ENCODE results near the gene CYYR1.

CYYR1 gene

GRCh38 chr21:26593800-26594199 lies 20.7 kb upstream of the CYYR1 start:
- DNase-seq (ENCODE audit: low read depth) = no peak
- TF ChIP-seq, protein P1, sequence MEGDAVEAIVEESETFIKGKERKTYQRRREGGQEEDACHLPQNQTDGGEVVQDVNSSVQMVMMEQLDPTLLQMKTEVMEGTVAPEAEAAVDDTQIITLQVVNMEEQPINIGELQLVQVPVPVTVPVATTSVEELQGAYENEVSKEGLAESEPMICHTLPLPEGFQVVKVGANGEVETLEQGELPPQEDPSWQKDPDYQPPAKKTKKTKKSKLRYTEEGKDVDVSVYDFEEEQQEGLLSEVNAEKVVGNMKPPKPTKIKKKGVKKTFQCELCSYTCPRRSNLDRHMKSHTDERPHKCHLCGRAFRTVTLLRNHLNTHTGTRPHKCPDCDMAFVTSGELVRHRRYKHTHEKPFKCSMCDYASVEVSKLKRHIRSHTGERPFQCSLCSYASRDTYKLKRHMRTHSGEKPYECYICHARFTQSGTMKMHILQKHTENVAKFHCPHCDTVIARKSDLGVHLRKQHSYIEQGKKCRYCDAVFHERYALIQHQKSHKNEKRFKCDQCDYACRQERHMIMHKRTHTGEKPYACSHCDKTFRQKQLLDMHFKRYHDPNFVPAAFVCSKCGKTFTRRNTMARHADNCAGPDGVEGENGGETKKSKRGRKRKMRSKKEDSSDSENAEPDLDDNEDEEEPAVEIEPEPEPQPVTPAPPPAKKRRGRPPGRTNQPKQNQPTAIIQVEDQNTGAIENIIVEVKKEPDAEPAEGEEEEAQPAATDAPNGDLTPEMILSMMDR (IDR thresholded peaks at IDR 0.05; ENCODE audit: low read length, missing control alignments) = no peak
- no peak overlapping the region for H3K4me3 ChIP-seq (replicated peaks; ENCODE audit: low read depth, low read length)

GRCh38 chr21:26591543-26591942 lies 18.5 kb upstream of the CYYR1 start:
- TF ChIP-seq, protein P1 (IDR thresholded peaks at IDR 0.05; ENCODE audit: low read length, missing control alignments) = no peak
- no peak for DNase-seq (ENCODE audit: low read depth)
- H3K4me3 ChIP-seq (replicated peaks; ENCODE audit: low read depth, low read length) = no peak overlapping the region

GRCh38 chr21:26588446-26588845 lies 15.4 kb upstream of the CYYR1 start:
- peak overlapping the region; percentile 36 for H3K4me3 ChIP-seq (replicated peaks; ENCODE audit: low read depth, low read length)
- peak; percentile 6 for DNase-seq (ENCODE audit: low read depth)
- TF ChIP-seq, protein P1 (IDR thresholded peaks at IDR 0.05; ENCODE audit: low read length, missing control alignments) = no peak

GRCh38 chr21:26587736-26588201 lies 14.7 kb upstream of the CYYR1 start:
- TF ChIP-seq, protein P1 (IDR thresholded peaks at IDR 0.05; ENCODE audit: low read length, missing control alignments) = no peak
- peak; percentile 77 for DNase-seq (ENCODE audit: low read depth)
- peak overlapping the region; percentile 36 for H3K4me3 ChIP-seq (replicated peaks; ENCODE audit: low read depth, low read length)

GRCh38 chr21:26583769-26584168 lies 10.7 kb upstream of the CYYR1 start:
- TF ChIP-seq, protein P1 (IDR thresholded peaks at IDR 0.05; ENCODE audit: low read length, missing control alignments) = no peak
- no peak overlapping the region for H3K4me3 ChIP-seq (replicated peaks; ENCODE audit: low read depth, low read length)

DNA sequence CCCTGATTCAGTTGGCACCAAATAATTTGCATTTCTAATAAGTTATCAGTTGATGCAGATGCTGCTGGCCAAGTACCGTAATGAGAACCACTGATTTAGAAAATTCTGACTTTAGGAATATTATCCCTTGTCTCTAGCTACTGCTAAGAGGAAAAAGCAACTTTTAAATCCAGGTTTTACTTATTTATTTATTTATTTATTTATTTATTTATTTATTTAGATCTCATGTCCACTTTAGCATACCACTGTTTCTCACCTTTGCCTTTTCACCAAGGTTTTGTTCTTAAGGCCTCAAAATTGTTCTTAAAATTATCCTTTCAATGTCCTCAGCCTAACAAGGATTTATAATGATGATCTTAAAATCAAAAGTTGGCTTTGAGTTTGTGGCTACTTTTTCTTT lies 8.7 kb upstream of the CYYR1 start:
- DNase-seq (ENCODE audit: low read depth) = no peak

More at GRCh38 chr21:26583769-26584168, 10.7 kb upstream of the CYYR1 start:
- DNase-seq (ENCODE audit: low read depth) = no peak

More for the DNA sequence above, 8.7 kb upstream of the CYYR1 start:
- H3K4me3 ChIP-seq (replicated peaks; ENCODE audit: low read depth, low read length) = no peak overlapping the region
- TF ChIP-seq, protein P1 (IDR thresholded peaks at IDR 0.05; ENCODE audit: low read length, missing control alignments) = no peak
